Measurements from ENCODE around the gene MSH5. TPM values are rescaled to one million over a fixed set of nuclear protein-coding genes. Genes with fewer than 3 reads are reported as not detected.

The MSH5 gene
- total and polyA plus RNA-seq, 9 of the 15 experiments (the other 6 are each of a cell fraction or from before 2014, with no cell fraction given), result 12.5 to 104 (median 46.6) TPM

- TF ChIP-seq, protein P1, sequence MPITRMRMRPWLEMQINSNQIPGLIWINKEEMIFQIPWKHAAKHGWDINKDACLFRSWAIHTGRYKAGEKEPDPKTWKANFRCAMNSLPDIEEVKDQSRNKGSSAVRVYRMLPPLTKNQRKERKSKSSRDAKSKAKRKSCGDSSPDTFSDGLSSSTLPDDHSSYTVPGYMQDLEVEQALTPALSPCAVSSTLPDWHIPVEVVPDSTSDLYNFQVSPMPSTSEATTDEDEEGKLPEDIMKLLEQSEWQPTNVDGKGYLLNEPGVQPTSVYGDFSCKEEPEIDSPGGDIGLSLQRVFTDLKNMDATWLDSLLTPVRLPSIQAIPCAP (CRISPR knock-in tag; IDR thresholded peaks at IDR 0.05; ENCODE audit: borderline replicate concordance), result no peak
- TF ChIP-seq YY1 (IDR thresholded peaks at IDR 0.05; ENCODE audit: borderline replicate concordance in 1 of 3, control insufficient read depth in 1 of 3, extremely low read depth in 1 of 3, insufficient read depth in 3 of 3, insufficient read length in 1 of 3, insufficient replicate concordance in 2 of 3, low read depth in 1 of 3, low read length in 2 of 3), result peak in 2 of 3 experiments; percentile 61 to 77
- TF ChIP-seq, protein P2, sequence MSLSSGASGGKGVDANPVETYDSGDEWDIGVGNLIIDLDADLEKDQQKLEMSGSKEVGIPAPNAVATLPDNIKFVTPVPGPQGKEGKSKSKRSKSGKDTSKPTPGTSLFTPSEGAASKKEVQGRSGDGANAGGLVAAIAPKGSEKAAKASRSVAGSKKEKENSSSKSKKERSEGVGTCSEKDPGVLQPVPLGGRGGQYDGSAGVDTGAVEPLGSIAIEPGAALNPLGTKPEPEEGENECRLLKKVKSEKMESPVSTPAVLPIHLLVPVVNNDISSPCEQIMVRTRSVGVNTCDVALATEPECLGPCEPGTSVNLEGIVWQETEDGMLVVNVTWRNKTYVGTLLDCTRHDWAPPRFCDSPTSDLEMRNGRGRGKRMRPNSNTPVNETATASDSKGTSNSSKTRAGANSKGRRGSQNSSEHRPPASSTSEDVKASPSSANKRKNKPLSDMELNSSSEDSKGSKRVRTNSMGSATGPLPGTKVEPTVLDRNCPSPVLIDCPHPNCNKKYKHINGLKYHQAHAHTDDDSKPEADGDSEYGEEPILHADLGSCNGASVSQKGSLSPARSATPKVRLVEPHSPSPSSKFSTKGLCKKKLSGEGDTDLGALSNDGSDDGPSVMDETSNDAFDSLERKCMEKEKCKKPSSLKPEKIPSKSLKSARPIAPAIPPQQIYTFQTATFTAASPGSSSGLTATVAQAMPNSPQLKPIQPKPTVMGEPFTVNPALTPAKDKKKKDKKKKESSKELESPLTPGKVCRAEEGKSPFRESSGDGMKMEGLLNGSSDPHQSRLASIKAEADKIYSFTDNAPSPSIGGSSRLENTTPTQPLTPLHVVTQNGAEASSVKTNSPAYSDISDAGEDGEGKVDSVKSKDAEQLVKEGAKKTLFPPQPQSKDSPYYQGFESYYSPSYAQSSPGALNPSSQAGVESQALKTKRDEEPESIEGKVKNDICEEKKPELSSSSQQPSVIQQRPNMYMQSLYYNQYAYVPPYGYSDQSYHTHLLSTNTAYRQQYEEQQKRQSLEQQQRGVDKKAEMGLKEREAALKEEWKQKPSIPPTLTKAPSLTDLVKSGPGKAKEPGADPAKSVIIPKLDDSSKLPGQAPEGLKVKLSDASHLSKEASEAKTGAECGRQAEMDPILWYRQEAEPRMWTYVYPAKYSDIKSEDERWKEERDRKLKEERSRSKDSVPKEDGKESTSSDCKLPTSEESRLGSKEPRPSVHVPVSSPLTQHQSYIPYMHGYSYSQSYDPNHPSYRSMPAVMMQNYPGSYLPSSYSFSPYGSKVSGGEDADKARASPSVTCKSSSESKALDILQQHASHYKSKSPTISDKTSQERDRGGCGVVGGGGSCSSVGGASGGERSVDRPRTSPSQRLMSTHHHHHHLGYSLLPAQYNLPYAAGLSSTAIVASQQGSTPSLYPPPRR (CRISPR knock-in tag; IDR thresholded peaks at IDR 0.05; ENCODE audit: borderline replicate concordance), result 0 out of 2 replicates have a peak, but pooled peaks have one; percentile 75
- TF ChIP-seq EWSR1 (IDR thresholded peaks at IDR 0.05; ENCODE audit: borderline replicate concordance, low read depth, partially characterized antibody), result no peak
- no peak for TF ChIP-seq KDM2B (CRISPR knock-in tag; IDR thresholded peaks at IDR 0.05)
- peak; percentile 81 for TF ChIP-seq BRD9 (IDR thresholded peaks at IDR 0.05; ENCODE audit: low read depth, partially characterized antibody)
- peak; percentile 82 for TF ChIP-seq HDAC2 (IDR thresholded peaks at IDR 0.05)
- TF ChIP-seq TEAD4 (IDR thresholded peaks at IDR 0.05; ENCODE audit: low read length), result 0 out of 2 replicates have a peak, but pooled peaks have one; percentile 36
- no peak for TF ChIP-seq TEAD4 (CRISPR knock-in tag; IDR thresholded peaks at IDR 0.05; ENCODE audit: borderline replicate concordance)
- peak; percentile 95 for TF ChIP-seq FOXP4 (CRISPR knock-in tag; IDR thresholded peaks at IDR 0.05; ENCODE audit: borderline replicate concordance)
- peak; percentile 40; the same call in 1 of the 2 replicates for TF ChIP-seq ZBTB17 (CRISPR knock-in tag; IDR thresholded peaks at IDR 0.05)
- no peak for TF ChIP-seq SRSF7 (optimal IDR thresholded peaks at IDR 0.05; ENCODE audit: low read depth, low read length)
- peak; percentile 79 for TF ChIP-seq JUND (IDR thresholded peaks at IDR 0.05; ENCODE audit: borderline replicate concordance, low read depth, low read length)
- TF ChIP-seq JUND (tag; IDR thresholded peaks at IDR 0.05; ENCODE audit: borderline replicate concordance, low read depth, low read length), result no peak; the same call in 1 of the 3 replicates
- 0 out of 2 replicates have a peak, but pooled peaks have one; percentile 12 for TF ChIP-seq NFE2 (IDR thresholded peaks at IDR 0.05; ENCODE audit: low read depth)
- peak; percentile 65; the same call in 1 of the 2 replicates for TF ChIP-seq BCOR (IDR thresholded peaks at IDR 0.05)
- peak; percentile 48; the same call in 1 of the 2 replicates for TF ChIP-seq HMBOX1 (IDR thresholded peaks at IDR 0.05)
These were observed 30.0 kb downstream of the MSH5 start (continued) for GRCh38 chr6:31769684-31770371.
